ENCODE measurements around the gene STPG2. TPM values are rescaled to one million over a fixed set of nuclear protein-coding genes. Genes with fewer than 3 reads are reported as not detected.

The STPG2 gene
- total and polyA plus RNA-seq, 3 donors from 2014 or later: 2.6 to 3.7 (median 2.7) TPM

DNA sequence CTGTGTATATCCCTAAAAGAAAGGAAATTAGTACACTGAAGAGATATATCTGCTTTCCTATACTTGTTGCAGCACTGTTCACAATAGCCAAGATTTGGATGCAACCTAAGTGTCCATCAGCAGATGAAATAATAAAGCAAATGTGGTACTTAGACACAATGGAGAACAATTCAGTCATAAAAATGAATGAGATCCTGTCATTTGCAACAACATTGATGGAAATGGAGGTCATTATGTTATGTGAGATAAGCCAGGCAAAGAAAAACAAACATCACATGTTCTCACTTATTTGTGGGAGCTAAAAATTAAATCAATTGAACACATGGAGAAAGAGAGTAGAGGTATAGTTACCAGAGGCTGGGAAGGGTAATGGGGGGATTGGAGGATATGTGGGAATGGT, 611.9 kb downstream of the STPG2 start:
- intact Hi-C loops (cut with DNase I; ENCODE audit: low total_unique reads): no loop called here
- TF ChIP-seq POLR2A (IDR thresholded peaks at IDR 0.05): no peak
- no peak for TF ChIP-seq CTCF (IDR thresholded peaks at IDR 0.05)
- DNase-seq: no peak
- Histone ChIP-seq H3K4me3 (no peak overlapping the region), H3K27ac (no peak overlapping the region), H3K27me3 (no peaks in the 10 kb centered on the region), H3K4me1 (no peaks in the 10 kb centered on the region), H3K9me3 (no peaks in the 10 kb centered on the region), H3K36me3 (ENCODE audit: low read depth, missing control alignments) (no peaks in the 10 kb centered on the region)

DNA sequence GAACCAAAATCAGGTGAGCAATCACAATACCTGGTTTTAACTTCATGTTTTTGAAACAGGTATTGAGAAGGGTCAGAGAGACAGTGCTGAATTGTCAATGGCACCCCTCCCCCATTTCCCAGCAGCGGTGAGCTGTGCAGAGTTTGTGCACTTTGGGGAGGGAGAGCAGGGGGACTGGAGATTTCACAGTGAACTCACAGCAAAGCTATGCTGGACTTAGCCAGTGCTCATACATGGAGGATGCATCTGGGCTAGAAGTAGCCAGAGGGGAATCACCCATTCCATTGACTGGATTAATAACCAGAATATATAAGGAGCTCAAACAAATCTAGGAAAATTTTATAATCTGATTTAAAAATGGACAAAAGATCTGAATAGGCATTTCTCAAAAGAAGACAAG, 612.6 kb downstream of the STPG2 start:
- no peaks in the 10 kb centered on the region for H3K9me3 ChIP-seq
- no peak overlapping the region for H3K4me3 ChIP-seq
- no peak for DNase-seq
- no peaks in the 10 kb centered on the region for H3K27me3 ChIP-seq
- TF ChIP-seq POLR2A (IDR thresholded peaks at IDR 0.05) (no peak), CTCF (IDR thresholded peaks at IDR 0.05) (no peak)
- H3K27ac ChIP-seq: no peak overlapping the region
- intact Hi-C loops (cut with DNase I; ENCODE audit: low total_unique reads): no loop called here
- whole genome bisulfite sequencing, 2 donors: 58 to 91% methylated on average over 1 of the region's 1 CpG
- H3K36me3 ChIP-seq (ENCODE audit: low read depth, missing control alignments): no peaks in the 10 kb centered on the region
- H3K4me1 ChIP-seq: no peaks in the 10 kb centered on the region

- no peak for DNase-seq
- intact Hi-C loops (cut with DNase I; ENCODE audit: low total_unique reads): no loop called here
- Histone ChIP-seq H3K4me3 (no peak overlapping the region), H3K27ac (no peak overlapping the region), H3K9me3 (no peaks in the 10 kb centered on the region), H3K4me1 (no peaks in the 10 kb centered on the region), H3K36me3 (ENCODE audit: low read depth, missing control alignments) (no peaks in the 10 kb centered on the region), H3K27me3 (no peaks in the 10 kb centered on the region)
- TF ChIP-seq POLR2A (IDR thresholded peaks at IDR 0.05) (no peak), CTCF (IDR thresholded peaks at IDR 0.05) (no peak)
- 72 to 85% methylated on average over 3 of the region's 3 CpGs for WGBS, 2 donors
Observed at GRCh38 chr4:97525236-97525635, 618.0 kb downstream of the STPG2 start.

DNA sequence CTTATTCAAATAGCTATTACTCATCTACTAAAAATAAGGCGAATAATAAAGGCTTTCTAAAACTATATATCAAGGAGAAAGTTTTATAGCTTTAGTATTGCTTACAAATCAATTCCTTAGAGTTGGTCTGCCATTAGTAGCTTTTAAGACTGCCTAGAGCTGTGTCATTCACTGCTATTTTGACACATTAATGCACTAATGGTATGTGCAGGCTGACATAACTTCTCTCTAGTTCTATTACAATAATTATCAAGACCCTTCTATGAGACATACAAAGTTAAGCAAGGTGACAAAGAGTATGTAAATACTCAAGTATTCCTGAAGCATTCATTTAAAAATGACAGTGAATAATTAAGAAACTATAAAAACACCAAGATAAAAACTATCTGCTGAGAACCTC, 625.3 kb downstream of the STPG2 start:
- Histone ChIP-seq H3K4me3 (no peak overlapping the region), H3K4me1 (no peaks in the 10 kb centered on the region), H3K27me3 (no peaks in the 10 kb centered on the region), H3K27ac (no peak overlapping the region), H3K36me3 (ENCODE audit: low read depth, missing control alignments) (no peaks in the 10 kb centered on the region), H3K9me3 (no peaks in the 10 kb centered on the region)
- no peak for TF ChIP-seq CTCF (IDR thresholded peaks at IDR 0.05)
- TF ChIP-seq POLR2A (IDR thresholded peaks at IDR 0.05): no peak
- WGBS, 2 donors: 88% methylated on average over 1 of the region's 1 CpG
- intact Hi-C loops (cut with DNase I; ENCODE audit: low total_unique reads): no loop called here
- DNase-seq: no peak

DNA sequence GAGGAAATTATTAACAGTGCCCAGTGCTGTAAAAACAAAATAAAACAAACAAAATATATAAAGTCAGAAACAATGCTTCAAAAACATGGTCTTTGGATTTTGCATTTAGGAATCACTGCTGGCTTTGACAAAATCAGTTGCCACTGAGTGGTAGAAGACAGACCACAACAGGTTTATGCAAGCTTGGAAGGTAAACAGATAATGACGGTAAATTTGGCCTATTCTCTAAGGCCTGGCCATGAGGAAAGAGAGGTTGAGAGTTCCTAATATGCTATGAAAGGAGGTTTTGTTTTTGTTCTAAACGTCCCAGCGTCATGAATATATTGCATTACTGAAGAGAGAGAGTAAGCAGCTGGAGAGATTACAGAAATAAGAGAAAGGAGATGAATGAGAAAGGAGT, 629.4 kb downstream of the STPG2 start:
- intact Hi-C loops (cut with DNase I; ENCODE audit: low total_unique reads): no loop called here

More for the DNA sequence above, 629.4 kb downstream of the STPG2 start:
- TF ChIP-seq CTCF (IDR thresholded peaks at IDR 0.05) (no peak), POLR2A (IDR thresholded peaks at IDR 0.05) (no peak)
- Histone ChIP-seq H3K4me3 (no peak overlapping the region), H3K9me3 (no peaks in the 10 kb centered on the region), H3K4me1 (no peaks in the 10 kb centered on the region), H3K27me3 (no peaks in the 10 kb centered on the region), H3K36me3 (ENCODE audit: low read depth, missing control alignments) (no peaks in the 10 kb centered on the region), H3K27ac (no peak overlapping the region)
- DNase-seq: no peak
- WGBS, 2 donors: 42 to 67% methylated on average over 3 of the region's 3 CpGs

Other genes starting within 250 kb of the STPG2 start
- 10 to 100 TPM; 34.2 to 38.0 TPM for gene RAP1GDS1, start 117.9 kb upstream of the STPG2 start, total RNA-seq
- gene RAP1GDS1, start 117.9 kb upstream of the STPG2 start, polyA plus RNA-seq (ENCODE audit: insufficient read depth, low read depth, low replicate concordance): 37.2 TPM